Fibroblast of peridontal ligament (primary cell): ENCODE measurements around the gene SLC27A5.
A peak's percentile ranks its signal among the peaks of the same experiment; 100 is the strongest.
"Not testable (repeated sequence)": the region's sequence is repeated elsewhere in the genome, so short reads cannot be mapped to it uniquely, and the experiment has no call there.

ENCODE experiments used
- DNase-seq: peaks from one replicate; pipeline ENCODE4 v3.0.0-alpha.2; 2010; ENCODE audit errors: extremely low read depth

The SLC27A5 gene

GRCh38 chr19:58550362-58551122 is 38.8 kb upstream of the SLC27A5 start:
- no peak for DNase-seq

DNA sequence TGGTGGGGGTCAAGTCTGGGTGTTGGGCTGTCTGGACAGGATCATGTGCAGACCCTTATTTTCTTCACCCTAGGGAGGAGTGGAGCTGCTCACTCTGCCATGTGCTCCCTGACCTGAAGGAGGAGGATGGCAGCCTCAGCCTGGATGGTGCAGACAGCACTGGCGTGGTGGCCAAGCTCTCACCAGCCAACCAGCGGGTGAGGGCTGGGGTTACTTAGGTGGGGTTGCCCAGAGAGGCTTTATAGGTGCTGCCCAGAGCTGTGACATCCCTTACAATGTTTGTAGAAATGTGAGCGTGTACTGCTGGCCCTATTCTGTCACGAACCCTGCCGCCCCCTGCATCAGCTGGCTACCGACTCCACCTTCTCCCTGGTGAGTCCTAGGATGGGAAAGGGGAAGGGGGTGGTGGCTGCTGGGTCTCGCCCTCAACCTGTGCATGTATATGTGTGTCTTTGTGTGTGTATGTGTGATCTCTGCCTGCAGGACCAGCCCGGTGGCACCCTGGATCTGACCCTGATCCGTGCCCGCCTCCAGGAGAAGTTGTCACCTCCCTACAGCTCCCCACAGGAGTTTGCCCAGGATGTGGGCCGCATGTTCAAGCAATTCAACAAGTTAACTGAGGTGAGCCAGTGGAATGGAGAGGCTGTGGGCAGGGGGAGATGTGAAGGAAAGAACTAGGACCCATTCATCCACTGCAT is 38.0 kb upstream of the SLC27A5 start:
- DNase-seq, result no peak

- no peak for DNase-seq
Measured at GRCh38 chr19:58548859-58549663, 37.3 kb upstream of the SLC27A5 start.

- no peak for DNase-seq
Measured at GRCh38 chr19:58547323-58548312, 35.8 kb upstream of the SLC27A5 start.

DNA sequence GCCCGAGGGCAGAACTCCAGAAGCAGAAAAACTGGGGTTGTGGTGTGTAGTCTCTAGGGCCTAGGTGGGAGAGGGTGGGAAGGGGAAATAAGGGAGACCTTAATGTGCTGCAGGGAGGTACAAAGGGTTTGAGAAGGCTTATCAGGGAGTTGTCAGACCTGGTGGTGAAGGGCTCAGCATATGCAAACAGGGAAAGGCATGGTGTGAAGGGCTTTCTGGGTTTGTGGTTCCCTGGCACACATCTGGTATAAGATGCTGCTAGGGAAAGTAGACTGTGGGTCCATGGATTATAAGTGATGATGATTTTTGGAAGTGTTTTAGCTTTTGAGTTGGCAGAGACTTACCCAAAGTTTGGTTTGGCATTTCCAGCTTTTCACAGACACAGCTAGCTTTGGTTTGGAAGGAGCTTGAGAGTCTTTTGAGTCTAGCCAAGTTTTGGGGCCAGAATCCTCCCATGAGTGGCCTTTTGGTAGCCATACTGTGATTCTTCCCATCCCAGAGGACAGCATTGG is 34.3 kb upstream of the SLC27A5 start:
- no peak for DNase-seq

GRCh38 chr19:58545286-58546018 is 33.7 kb upstream of the SLC27A5 start:
- no peak for DNase-seq

DNA sequence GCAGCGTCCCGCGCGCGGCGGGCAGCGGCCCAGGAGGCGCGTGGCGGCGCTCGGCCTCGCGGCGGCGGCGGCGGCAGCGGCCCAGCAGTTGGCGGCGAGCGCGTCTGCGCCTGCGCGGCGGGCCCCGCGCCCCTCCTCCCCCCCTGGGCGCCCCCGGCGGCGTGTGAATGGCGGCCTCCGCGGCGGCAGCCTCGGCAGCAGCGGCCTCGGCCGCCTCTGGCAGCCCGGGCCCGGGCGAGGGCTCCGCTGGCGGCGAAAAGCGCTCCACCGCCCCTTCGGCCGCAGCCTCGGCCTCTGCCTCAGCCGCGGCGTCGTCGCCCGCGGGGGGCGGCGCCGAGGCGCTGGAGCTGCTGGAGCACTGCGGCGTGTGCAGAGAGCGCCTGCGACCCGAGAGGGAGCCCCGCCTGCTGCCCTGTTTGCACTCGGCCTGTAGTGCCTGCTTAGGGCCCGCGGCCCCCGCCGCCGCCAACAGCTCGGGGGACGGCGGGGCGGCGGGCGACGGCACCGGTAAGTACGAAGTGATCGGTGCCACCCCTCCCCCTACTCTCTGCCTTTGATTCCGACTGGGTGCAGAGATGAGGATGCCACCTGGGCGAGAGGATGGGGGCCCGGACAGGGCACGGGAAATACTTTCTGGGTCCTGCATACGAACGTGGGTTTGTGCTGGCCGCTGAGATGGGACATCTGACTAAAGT is 32.9 kb upstream of the SLC27A5 start:
- peak; percentile 21 for DNase-seq

GRCh38 chr19:58543826-58544590 is 32.2 kb upstream of the SLC27A5 start, which contains the start of gene TRIM28:
Gene TRIM28 (plus strand): TSS chr19:58544064. CDS start chr19:58544758, 694 bp downstream.
- DNase-seq, result peak; percentile 99

DNA sequence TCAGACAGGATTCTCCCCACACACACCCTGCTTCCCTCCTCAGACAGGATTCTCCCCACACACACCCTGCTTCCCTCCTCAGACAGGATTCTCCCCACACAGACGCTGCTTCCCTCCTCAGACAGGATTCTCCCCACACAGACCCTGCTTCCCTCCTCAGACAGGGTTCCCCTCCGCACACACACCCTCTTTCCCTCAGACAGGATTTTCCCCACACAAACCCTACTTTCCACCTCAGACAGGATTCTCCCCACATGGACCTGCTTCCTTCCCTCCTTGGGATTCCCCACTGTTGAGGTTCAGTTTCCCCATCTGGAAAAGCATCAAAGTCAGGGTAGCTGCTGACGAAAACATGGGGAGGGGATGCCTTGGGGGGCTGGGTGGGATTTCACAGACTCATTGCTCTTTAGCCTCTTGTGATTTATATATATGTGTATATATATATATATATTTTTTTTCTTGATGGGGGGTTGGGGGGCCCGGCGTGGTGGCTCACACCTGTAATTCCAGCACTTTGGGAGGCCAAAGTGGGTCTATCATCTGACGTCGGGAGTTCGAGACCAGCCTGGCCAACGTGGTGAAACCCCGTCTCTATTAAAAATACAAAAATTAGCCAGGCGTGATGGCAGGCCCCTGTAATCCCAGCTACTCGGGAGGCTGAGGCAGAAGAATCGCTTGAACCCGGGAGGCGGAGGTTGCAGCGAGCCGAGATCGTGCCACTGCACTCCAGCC is 31.0 kb upstream of the SLC27A5 start:
- not testable (repeated sequence) for DNase-seq

DNA sequence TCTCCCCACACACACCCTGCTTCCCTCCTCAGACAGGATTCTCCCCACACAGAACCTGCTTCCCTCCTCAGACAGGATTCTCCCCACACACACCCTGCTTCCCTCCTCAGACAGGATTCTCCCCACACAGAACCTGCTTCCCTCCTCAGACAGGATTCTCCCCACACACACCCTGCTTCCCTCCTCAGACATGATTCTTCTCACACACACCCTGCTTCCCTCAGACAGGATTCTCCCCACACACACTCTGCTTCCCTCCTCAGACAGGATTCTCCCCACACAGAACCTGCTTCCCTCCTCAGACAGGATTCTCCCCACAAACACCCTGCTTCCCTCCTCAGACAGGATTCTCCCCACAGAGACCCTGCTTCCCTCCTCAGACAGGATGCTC is 27.4 kb upstream of the SLC27A5 start:
- not testable (repeated sequence) for DNase-seq

DNA sequence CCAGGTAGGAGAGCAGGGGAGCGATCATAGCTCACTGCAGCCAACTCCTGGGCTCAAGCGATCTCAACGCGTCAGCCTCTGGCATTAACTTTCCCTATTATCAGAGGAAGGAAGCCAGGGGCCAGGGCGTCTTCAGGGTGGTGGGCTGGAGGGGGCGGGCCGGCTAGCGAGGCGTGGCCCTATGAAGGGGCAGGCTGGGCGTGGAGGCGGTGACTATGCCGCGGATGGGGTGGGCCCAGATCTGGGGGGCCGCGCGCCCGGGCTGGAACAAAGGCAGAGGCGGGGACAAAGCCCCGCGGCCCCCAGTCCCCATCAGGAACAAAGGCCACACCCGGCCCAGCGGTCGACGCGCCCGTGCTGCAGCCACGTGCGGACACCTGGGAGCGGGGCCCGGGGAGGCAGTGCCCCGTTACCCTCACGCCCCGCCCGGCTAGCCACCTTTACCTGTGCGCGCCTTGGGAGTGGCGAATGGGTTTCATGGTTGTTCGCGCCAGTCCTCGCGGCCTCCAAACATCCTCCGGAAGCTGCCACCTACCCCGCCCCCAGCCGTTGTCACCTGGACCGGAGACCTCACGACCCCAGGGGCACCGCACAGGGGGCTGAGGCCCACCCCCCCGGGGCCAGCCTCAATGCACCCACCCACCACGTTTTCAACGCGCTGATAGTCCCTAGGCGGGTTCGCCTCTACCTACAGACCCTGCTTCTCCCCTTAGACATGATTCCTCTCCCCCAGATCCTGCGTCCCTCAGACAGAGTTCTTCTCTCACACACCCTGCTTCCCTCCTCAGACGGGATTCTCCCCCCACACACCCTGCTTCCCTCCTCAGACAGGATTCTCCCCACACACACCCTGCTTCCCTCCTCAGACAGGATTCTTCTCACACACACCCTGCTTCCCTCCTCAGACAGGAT is 26.7 kb upstream of the SLC27A5 start:
- DNase-seq, result no peak

GRCh38 chr19:58536852-58537798 is 25.3 kb upstream of the SLC27A5 start:
- no peak for DNase-seq

- DNase-seq, result no peak
Measured at GRCh38 chr19:58535857-58536256, 24.1 kb upstream of the SLC27A5 start.

- no peak for DNase-seq
Measured at GRCh38 chr19:58531034-58531840, 19.4 kb upstream of the SLC27A5 start.

- DNase-seq, result no peak
Measured at GRCh38 chr19:58529405-58529804, 17.6 kb upstream of the SLC27A5 start.
